NCI-H2196 (cell line): Measurements from ENCODE around the gene CORO2A.
"Not testable (repeated sequence)": the region's sequence is repeated elsewhere in the genome, so short reads cannot be mapped to it uniquely, and the experiment has no call there.

Experiments
- DNase-seq: peaks from one replicate; lab custom pipeline; 2025; ENCODE audit not compliant: unreplicated experiment; lab: John Stamatoyannopoulos, UW

Gene CORO2A

GRCh38 chr9:98174502-98174918 is 17.9 kb downstream of the CORO2A start:
- DNase-seq = not testable (repeated sequence)

GRCh38 chr9:98173181-98173580 is 19.3 kb downstream of the CORO2A start:
- no peak for DNase-seq

GRCh38 chr9:98172604-98173003 is 19.8 kb downstream of the CORO2A start:
- DNase-seq = peak; percentile 91

GRCh38 chr9:98171176-98171925 is 21.1 kb downstream of the CORO2A start:
- no peak for DNase-seq

- no peak for DNase-seq
These were observed 23.4 kb downstream of the CORO2A start for GRCh38 chr9:98168941-98169488.

GRCh38 chr9:98168153-98168780 is 24.2 kb downstream of the CORO2A start:
- no peak for DNase-seq

GRCh38 chr9:98164912-98165311 is 27.5 kb downstream of the CORO2A start:
- DNase-seq = no peak

- no peak for DNase-seq
These were observed 29.8 kb downstream of the CORO2A start for GRCh38 chr9:98162613-98163012.

- no peak for DNase-seq
These were observed 30.6 kb downstream of the CORO2A start for GRCh38 chr9:98161851-98162250.

- no peak for DNase-seq
These were observed 32.6 kb downstream of the CORO2A start for GRCh38 chr9:98159790-98160189.

GRCh38 chr9:98159301-98159700 is 33.1 kb downstream of the CORO2A start:
- DNase-seq = no peak

- DNase-seq = peak; percentile 85
These were observed 34.2 kb downstream of the CORO2A start for GRCh38 chr9:98158071-98158831.

- DNase-seq = no peak
These were observed 35.1 kb downstream of the CORO2A start for GRCh38 chr9:98157372-98157771.

GRCh38 chr9:98154678-98155077 is 37.8 kb downstream of the CORO2A start:
- no peak for DNase-seq

GRCh38 chr9:98152526-98152925 is 39.9 kb downstream of the CORO2A start:
- DNase-seq = no peak

GRCh38 chr9:98150721-98151120 is 41.7 kb downstream of the CORO2A start:
- no peak for DNase-seq

- DNase-seq = no peak
These were observed 42.3 kb downstream of the CORO2A start for GRCh38 chr9:98150164-98150563.

GRCh38 chr9:98149422-98149821 is 43.0 kb downstream of the CORO2A start:
- no peak for DNase-seq

GRCh38 chr9:98148486-98148885 is 44.0 kb downstream of the CORO2A start:
- no peak for DNase-seq

GRCh38 chr9:98147582-98147981 is 44.9 kb downstream of the CORO2A start:
- DNase-seq = no peak

GRCh38 chr9:98146101-98146991 is 46.1 kb downstream of the CORO2A start:
- DNase-seq = peak; percentile 73
